ENCODE results near the gene HEATR9.

HEATR9 gene

DNA sequence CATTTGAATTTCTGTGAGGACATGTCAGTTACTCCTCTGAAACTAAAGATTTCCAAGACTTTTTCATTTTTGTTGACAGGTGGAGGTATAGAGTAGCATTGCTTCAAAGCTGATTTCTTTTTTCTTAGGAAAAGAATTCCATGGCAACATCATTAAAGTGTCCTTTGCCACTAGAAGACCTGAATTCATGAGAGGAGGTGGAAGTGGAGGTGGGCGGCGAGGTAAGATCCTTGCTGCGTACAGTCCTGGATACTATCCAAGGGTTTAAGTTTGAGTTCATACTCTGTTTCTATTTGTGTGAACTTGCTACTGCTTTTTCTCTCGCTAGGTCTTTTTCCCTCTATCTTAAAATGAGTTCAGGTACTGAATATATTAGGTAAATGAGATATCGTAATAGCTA lies 26.5 kb downstream of the HEATR9 start:
- Histone ChIP-seq H3K27ac (no peak overlapping the region), H3K36me3 (replicated peaks) (peaks cover 73% of the 10 kb centered on the region), H3K27me3 (replicated peaks) (no peaks in the 10 kb centered on the region), H3K4me3 (ENCODE audit: low read depth, low read length) (no peak overlapping the region)
- TF ChIP-seq, protein P1, sequence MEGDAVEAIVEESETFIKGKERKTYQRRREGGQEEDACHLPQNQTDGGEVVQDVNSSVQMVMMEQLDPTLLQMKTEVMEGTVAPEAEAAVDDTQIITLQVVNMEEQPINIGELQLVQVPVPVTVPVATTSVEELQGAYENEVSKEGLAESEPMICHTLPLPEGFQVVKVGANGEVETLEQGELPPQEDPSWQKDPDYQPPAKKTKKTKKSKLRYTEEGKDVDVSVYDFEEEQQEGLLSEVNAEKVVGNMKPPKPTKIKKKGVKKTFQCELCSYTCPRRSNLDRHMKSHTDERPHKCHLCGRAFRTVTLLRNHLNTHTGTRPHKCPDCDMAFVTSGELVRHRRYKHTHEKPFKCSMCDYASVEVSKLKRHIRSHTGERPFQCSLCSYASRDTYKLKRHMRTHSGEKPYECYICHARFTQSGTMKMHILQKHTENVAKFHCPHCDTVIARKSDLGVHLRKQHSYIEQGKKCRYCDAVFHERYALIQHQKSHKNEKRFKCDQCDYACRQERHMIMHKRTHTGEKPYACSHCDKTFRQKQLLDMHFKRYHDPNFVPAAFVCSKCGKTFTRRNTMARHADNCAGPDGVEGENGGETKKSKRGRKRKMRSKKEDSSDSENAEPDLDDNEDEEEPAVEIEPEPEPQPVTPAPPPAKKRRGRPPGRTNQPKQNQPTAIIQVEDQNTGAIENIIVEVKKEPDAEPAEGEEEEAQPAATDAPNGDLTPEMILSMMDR (IDR thresholded peaks at IDR 0.05; ENCODE audit: low read depth, low read length, missing control alignments): no peak
- DNase-seq: no peak
- in situ Hi-C loops (cut with HindIII; ENCODE audit: low pct_ligation_motif_present, low sequenced_read_pairs): no loop called here

DNA sequence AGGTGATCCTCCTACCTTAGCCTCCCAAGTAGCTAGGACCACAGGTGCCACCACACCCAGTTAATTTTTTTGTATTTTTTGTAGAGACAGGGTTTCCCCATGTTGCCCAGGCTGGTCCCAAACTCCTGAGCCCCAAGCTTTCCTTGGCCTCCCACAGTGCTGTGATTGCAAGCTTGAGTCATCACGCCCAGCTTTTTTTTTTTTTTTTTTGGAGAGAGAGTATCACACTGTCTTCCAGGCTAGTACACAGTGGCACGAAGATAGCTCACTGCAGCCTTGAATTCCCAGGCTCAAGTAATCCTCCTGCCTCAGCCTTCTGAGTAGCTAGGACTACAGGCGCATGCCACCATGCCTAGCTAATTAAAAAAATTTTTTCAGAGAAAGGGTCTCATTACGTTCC lies 27.2 kb downstream of the HEATR9 start:
- no peak overlapping the region for H3K4me3 ChIP-seq (ENCODE audit: low read depth, low read length)
- in situ Hi-C loops (cut with HindIII; ENCODE audit: low pct_ligation_motif_present, low sequenced_read_pairs): no loop called here
- DNase-seq: peak; percentile 31

DNA sequence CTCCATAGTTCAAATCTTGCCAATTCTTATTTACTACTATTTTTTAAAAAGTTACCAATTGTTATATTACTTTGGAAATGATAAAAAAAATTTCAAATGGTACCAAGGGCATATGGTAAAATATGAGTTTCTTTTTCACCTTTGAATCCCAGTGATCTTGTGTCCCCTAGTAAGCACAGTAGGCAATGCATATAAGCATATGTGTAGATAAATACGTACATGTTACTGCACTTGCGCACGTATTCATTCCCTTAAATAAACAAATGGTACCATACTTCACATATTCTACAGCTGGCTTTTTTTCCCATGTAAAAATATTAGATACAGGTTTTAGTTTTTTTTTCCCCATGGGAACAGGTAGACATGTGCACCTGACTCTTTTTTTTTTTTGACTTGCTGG lies 27.6 kb downstream of the HEATR9 start:
- DNase-seq: no peak

More for the DNA sequence above, 27.2 kb downstream of the HEATR9 start:
- peaks cover 79% of the 10 kb centered on the region for H3K36me3 ChIP-seq (replicated peaks)
- H3K27me3 ChIP-seq (replicated peaks): no peaks in the 10 kb centered on the region
- peak overlapping the region; percentile 61 for H3K27ac ChIP-seq
- TF ChIP-seq, protein P1 (IDR thresholded peaks at IDR 0.05; ENCODE audit: low read depth, low read length, missing control alignments): no peak

DNA sequence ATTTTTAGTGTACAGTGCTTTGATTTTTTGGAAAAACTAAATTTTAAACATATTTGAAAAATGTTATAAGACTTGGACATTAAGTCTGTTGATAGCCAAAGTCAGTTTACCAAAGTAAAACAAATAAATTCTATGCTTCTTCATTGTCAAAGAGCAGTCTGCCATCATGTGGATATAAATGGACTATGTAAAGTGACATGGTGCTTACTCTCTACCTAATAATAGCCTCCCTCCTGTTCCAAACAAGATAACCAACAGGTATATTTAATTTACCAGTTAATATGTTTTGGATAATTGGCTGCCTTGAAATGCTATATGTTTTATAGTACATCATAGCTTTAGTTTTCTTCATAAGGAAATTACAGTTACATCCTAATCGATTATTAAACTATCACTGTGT lies 43.5 kb downstream of the HEATR9 start:
- DNase-seq: no peak
- TF ChIP-seq, protein P1 (IDR thresholded peaks at IDR 0.05; ENCODE audit: low read depth, low read length, missing control alignments): no peak
- in situ Hi-C loops (cut with HindIII; ENCODE audit: low pct_ligation_motif_present, low sequenced_read_pairs): no loop called here
- Histone ChIP-seq H3K36me3 (replicated peaks) (peaks cover 60% of the 10 kb centered on the region), H3K27me3 (replicated peaks) (no peaks in the 10 kb centered on the region), H3K27ac (no peak overlapping the region), H3K4me3 (ENCODE audit: low read depth, low read length) (no peak overlapping the region)

More for the DNA sequence above, 27.6 kb downstream of the HEATR9 start:
- TF ChIP-seq, protein P1 (IDR thresholded peaks at IDR 0.05; ENCODE audit: low read depth, low read length, missing control alignments): no peak
- H3K4me3 ChIP-seq (ENCODE audit: low read depth, low read length): no peak overlapping the region
- no peaks in the 10 kb centered on the region for H3K27me3 ChIP-seq (replicated peaks)
- H3K27ac ChIP-seq: no peak overlapping the region
- peaks cover 79% of the 10 kb centered on the region for H3K36me3 ChIP-seq (replicated peaks)
- in situ Hi-C loops (cut with HindIII; ENCODE audit: low pct_ligation_motif_present, low sequenced_read_pairs): no loop called here

DNA sequence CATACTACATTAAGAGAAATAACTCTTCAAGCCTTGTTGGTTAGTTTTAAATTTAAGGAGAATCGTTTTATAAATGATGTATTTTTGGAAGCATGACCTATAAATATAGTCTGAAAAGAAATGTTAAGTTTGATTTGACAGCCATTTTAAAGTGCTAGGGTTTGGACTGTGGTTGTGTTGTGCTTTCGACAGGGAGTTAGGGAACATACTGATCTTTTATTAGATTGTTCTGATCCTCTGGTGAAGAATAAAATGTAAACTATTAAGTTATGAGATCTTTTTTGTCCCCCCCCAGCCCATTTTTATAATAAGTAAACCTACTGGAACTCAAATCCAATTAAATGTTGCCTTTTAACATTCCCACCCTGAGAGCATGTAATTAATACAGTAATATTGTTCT lies 47.4 kb downstream of the HEATR9 start:
- TF ChIP-seq, protein P1 (IDR thresholded peaks at IDR 0.05; ENCODE audit: low read depth, low read length, missing control alignments): no peak
- in situ Hi-C loops (cut with HindIII; ENCODE audit: low pct_ligation_motif_present, low sequenced_read_pairs): no loop called here
- DNase-seq: no peak
- peaks cover 61% of the 10 kb centered on the region for H3K36me3 ChIP-seq (replicated peaks)
- H3K4me3 ChIP-seq (ENCODE audit: low read depth, low read length): no peak overlapping the region
- no peaks in the 10 kb centered on the region for H3K27me3 ChIP-seq (replicated peaks)
- H3K27ac ChIP-seq: no peak overlapping the region

DNA sequence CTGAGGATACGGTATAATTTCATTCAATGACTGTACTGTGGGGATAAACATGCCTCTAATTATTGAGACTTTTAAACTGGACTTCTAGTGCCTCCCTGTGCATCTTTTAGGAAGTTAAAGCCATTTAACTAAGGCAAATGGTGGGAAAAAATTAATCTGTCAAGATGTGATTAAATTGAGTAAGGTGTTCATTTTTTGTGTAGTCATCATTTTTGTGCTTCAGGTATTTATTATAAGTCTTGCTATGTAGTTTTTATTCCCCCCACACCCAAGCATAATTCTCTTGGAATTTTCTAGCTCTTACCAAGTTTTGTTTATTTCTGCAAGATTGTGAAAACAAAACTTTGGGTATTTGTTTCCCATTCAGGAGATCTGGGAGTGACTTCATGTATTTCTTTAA lies 49.2 kb downstream of the HEATR9 start:
- no peak for DNase-seq
- H3K27me3 ChIP-seq (replicated peaks): no peaks in the 10 kb centered on the region
- no peak overlapping the region for H3K27ac ChIP-seq
- peaks cover 48% of the 10 kb centered on the region for H3K36me3 ChIP-seq (replicated peaks)
- in situ Hi-C loops (cut with HindIII; ENCODE audit: low pct_ligation_motif_present, low sequenced_read_pairs): no loop called here
- TF ChIP-seq, protein P1 (IDR thresholded peaks at IDR 0.05; ENCODE audit: low read depth, low read length, missing control alignments): no peak
- H3K4me3 ChIP-seq (ENCODE audit: low read depth, low read length): no peak overlapping the region
